H1 (cell line): Measurements from ENCODE around the gene GSTCD. TPM values are rescaled to one million over a fixed set of nuclear protein-coding genes. Genes with fewer than 3 reads are reported as not detected.

ENCODE experiments used
- CHD2 ChIP-seq: IDR thresholded peaks from 2 replicates; pipeline ENCODE4 v1.6.1; 2012; ENCODE audit warnings: low read length, improper control_type of control experiment
- KDM4A ChIP-seq: IDR thresholded peaks from one replicate; pipeline ENCODE4 v1.7.1; 2012; ENCODE audit warnings: low read depth, mild to moderate bottlenecking, moderate library complexity, low read length, inconsistent platforms; ENCODE audit not compliant: severe bottlenecking
- NRF1 ChIP-seq: IDR thresholded peaks from 2 replicates; pipeline ENCODE4 v1.6.1; 2011; ENCODE audit warnings: mild to moderate bottlenecking, low read depth, low read length, improper control_type of control experiment
- RAD21 ChIP-seq, 2 experiments: IDR thresholded peaks in 1 of 2; conservative IDR thresholded peaks in 1 of 2; 2 replicates each; pipeline ENCODE4 v1.6.1; 2011; ENCODE audit warnings: low read depth in 2 of 2, low read length in 2 of 2, improper control_type of control experiment in 1 of 2, inconsistent platforms in 1 of 2, mild to moderate bottlenecking in 1 of 2, moderate library complexity in 1 of 2
- RFX5 ChIP-seq: IDR thresholded peaks from 2 replicates; pipeline ENCODE4 v1.6.1; 2011; ENCODE audit warnings: low read depth, low read length, improper control_type of control experiment, borderline replicate concordance
- SIRT6 ChIP-seq: IDR thresholded peaks from one replicate; pipeline ENCODE4 v1.7.1; 2012; ENCODE audit warnings: low read length, inconsistent platforms
- polyA plus RNA-seq, 7 experiments: library from polyadenylated mRNA; depleted of rRNA in 3 of 7; stranded (reverse) in 5 of 7; unstranded in 2 of 7; fragments of >200 nt in 5 of 7; fragments of 200-250 nt in 2 of 7; gene quantifications; 1 replicate in 5 of 7; 2 replicates in 1 of 7; 4 replicates in 1 of 7; pipeline versions ENCODE4 v1.2.1 to v1.2.3, GENCODE V29; 2011 to 2013; ENCODE audit warnings: missing spikeins in 2 of 7, mixed read lengths in 2 of 7
- total RNA-seq: library from RNA; stranded (reverse); fragmentation: NEBNext Ultra II Directional; extraction: Animal tissue kit (Norgen Biotek cat#: 25700); gene quantifications from 2 replicates; pipeline ENCODE4 v1.2.1, GENCODE V29; 2021
- TF ChIP-seq, protein P1 (sequence below): fragments of 300-600 bp; sonication (generic); IDR thresholded peaks from 2 replicates; pipeline ENCODE4 v1.7.1; 2012; ENCODE audit warnings: low read length, moderate library complexity, mild to moderate bottlenecking, inconsistent platforms; ENCODE audit not compliant: insufficient replicate concordance
- TF ChIP-seq, protein P2 (sequence below): IDR thresholded peaks from 2 replicates; pipeline ENCODE4 v1.6.1; 2012; ENCODE audit warnings: inconsistent platforms

GSTCD gene
- total and polyA plus RNA-seq, 2 of the 8 experiments (the other 6 are each of a cell fraction or from before 2014, with no cell fraction given): 8.5 to 24.6 TPM

DNA sequence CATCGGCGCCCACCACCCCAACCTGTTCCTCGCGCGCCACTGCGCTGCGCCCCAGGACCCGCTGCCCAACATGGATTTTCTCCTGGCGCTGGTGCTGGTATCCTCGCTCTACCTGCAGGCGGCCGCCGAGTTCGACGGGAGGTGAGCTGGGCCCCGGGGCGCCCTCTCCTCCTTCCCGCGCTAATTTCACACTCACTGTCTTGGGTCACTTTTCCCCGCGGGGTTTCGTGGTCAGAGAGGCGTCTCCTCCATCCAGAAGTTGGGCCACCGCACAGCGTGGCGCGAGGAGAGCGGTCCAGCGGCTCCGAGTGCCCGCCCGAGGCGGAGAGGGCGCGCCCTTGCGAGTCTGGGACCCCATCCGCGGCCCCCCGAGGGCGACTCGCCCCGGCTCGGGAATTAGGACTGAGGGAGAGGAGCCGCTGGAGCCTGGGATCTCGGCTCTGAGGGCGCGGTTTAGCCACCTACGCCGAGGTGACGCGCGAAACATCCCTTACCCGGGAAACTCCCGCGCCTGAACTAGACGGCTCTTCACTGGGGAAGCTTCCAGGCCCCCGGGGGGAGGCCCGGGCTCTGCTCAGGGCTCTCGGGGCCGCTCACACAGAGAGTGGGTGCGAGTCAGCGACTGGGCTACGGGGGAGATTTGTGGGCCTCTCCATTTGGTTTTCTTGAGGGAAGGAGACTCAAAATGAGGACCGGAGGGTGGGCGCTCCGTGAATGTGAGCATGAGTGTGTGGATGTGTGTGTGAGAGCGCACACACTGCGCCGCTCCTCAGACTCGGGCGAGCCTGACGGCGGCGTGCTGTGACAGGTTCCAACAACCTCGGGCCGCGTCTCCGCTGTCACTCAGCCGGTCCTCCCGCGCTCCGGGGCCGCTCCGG, 187.2 kb downstream of the GSTCD start (continued):
- TF ChIP-seq, protein P1, sequence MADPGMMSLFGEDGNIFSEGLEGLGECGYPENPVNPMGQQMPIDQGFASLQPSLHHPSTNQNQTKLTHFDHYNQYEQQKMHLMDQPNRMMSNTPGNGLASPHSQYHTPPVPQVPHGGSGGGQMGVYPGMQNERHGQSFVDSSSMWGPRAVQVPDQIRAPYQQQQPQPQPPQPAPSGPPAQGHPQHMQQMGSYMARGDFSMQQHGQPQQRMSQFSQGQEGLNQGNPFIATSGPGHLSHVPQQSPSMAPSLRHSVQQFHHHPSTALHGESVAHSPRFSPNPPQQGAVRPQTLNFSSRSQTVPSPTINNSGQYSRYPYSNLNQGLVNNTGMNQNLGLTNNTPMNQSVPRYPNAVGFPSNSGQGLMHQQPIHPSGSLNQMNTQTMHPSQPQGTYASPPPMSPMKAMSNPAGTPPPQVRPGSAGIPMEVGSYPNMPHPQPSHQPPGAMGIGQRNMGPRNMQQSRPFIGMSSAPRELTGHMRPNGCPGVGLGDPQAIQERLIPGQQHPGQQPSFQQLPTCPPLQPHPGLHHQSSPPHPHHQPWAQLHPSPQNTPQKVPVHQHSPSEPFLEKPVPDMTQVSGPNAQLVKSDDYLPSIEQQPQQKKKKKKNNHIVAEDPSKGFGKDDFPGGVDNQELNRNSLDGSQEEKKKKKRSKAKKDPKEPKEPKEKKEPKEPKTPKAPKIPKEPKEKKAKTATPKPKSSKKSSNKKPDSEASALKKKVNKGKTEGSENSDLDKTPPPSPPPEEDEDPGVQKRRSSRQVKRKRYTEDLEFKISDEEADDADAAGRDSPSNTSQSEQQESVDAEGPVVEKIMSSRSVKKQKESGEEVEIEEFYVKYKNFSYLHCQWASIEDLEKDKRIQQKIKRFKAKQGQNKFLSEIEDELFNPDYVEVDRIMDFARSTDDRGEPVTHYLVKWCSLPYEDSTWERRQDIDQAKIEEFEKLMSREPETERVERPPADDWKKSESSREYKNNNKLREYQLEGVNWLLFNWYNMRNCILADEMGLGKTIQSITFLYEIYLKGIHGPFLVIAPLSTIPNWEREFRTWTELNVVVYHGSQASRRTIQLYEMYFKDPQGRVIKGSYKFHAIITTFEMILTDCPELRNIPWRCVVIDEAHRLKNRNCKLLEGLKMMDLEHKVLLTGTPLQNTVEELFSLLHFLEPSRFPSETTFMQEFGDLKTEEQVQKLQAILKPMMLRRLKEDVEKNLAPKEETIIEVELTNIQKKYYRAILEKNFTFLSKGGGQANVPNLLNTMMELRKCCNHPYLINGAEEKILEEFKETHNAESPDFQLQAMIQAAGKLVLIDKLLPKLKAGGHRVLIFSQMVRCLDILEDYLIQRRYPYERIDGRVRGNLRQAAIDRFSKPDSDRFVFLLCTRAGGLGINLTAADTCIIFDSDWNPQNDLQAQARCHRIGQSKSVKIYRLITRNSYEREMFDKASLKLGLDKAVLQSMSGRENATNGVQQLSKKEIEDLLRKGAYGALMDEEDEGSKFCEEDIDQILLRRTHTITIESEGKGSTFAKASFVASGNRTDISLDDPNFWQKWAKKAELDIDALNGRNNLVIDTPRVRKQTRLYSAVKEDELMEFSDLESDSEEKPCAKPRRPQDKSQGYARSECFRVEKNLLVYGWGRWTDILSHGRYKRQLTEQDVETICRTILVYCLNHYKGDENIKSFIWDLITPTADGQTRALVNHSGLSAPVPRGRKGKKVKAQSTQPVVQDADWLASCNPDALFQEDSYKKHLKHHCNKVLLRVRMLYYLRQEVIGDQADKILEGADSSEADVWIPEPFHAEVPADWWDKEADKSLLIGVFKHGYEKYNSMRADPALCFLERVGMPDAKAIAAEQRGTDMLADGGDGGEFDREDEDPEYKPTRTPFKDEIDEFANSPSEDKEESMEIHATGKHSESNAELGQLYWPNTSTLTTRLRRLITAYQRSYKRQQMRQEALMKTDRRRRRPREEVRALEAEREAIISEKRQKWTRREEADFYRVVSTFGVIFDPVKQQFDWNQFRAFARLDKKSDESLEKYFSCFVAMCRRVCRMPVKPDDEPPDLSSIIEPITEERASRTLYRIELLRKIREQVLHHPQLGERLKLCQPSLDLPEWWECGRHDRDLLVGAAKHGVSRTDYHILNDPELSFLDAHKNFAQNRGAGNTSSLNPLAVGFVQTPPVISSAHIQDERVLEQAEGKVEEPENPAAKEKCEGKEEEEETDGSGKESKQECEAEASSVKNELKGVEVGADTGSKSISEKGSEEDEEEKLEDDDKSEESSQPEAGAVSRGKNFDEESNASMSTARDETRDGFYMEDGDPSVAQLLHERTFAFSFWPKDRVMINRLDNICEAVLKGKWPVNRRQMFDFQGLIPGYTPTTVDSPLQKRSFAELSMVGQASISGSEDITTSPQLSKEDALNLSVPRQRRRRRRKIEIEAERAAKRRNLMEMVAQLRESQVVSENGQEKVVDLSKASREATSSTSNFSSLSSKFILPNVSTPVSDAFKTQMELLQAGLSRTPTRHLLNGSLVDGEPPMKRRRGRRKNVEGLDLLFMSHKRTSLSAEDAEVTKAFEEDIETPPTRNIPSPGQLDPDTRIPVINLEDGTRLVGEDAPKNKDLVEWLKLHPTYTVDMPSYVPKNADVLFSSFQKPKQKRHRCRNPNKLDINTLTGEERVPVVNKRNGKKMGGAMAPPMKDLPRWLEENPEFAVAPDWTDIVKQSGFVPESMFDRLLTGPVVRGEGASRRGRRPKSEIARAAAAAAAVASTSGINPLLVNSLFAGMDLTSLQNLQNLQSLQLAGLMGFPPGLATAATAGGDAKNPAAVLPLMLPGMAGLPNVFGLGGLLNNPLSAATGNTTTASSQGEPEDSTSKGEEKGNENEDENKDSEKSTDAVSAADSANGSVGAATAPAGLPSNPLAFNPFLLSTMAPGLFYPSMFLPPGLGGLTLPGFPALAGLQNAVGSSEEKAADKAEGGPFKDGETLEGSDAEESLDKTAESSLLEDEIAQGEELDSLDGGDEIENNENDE: no peak
- TF ChIP-seq NRF1: no peak
- peak; percentile 21 for TF ChIP-seq KDM4A
- TF ChIP-seq CHD2: no peak
- no peak for TF ChIP-seq RFX5
- TF ChIP-seq SIRT6: no peak
- TF ChIP-seq, protein P2, sequence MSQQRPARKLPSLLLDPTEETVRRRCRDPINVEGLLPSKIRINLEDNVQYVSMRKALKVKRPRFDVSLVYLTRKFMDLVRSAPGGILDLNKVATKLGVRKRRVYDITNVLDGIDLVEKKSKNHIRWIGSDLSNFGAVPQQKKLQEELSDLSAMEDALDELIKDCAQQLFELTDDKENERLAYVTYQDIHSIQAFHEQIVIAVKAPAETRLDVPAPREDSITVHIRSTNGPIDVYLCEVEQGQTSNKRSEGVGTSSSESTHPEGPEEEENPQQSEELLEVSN: peak; percentile 82
- TF ChIP-seq RAD21 (IDR thresholded peaks at IDR 0.05 in 1 of 2, conservative IDR thresholded peaks at IDR 0.05 in 1 of 2; ENCODE audit: low read depth in 2 of 2, low read length in 2 of 2): 0 out of 4 replicates have a peak, but pooled peaks of 1 of the 2 experiments have one; percentile 1
